ENCODE results near the gene CRIP1. TPM values are rescaled to one million over a fixed set of nuclear protein-coding genes. Genes with fewer than 3 reads are reported as not detected.

The CRIP1 gene
- total and polyA plus RNA-seq, 2 donors (not counting 3 experiments of a cell fraction or from before 2014, with no cell fraction given), result 3.1 to 8.1 TPM

GRCh38 chr14:105500726-105501101, 14.0 kb downstream of the CRIP1 start:
- H3K9me3 ChIP-seq (replicated peaks; ENCODE audit: control insufficient read depth, insufficient read depth, low read length), result no peaks in the 10 kb centered on the region
- FAIRE-seq (no peak), DNase-seq (ENCODE audit: low read depth, low spot score) (no peak)
- no peaks in the 10 kb centered on the region for H3K36me3 ChIP-seq (ENCODE audit: control insufficient read depth in 2 of 2, extremely low read depth in 1 of 2, insufficient read depth in 2 of 2, low read length in 2 of 2)
- no peaks in the 10 kb centered on the region for H3K9me1 ChIP-seq (replicated peaks; ENCODE audit: control insufficient read depth, extremely low read depth, insufficient read depth, low read length)
- BruUV-seq (replicated peaks), result no TSS peak
- no peaks in the 10 kb centered on the region for H3K4me1 ChIP-seq (ENCODE audit: control insufficient read depth, extremely low read depth, insufficient read depth, low read length)
- ChIA-PET POLR2A (no interaction called here), CTCF (no interaction called here)
- no peak overlapping the region for H3K4me3 ChIP-seq (replicated peaks in 1 of 3; ENCODE audit: insufficient read depth in 1 of 3, low read depth in 1 of 3, low read length in 3 of 3)
- no peaks in the 10 kb centered on the region for H3K27me3 ChIP-seq (ENCODE audit: control insufficient read depth in 2 of 2, insufficient read depth in 2 of 2, low read length in 2 of 2)
- H3K4me2 ChIP-seq (ENCODE audit: insufficient read depth, low read length), result no peak overlapping the region
- H4K20me1 ChIP-seq (replicated peaks; ENCODE audit: control insufficient read depth, extremely low read depth, insufficient read depth, low read length), result no peaks in the 10 kb centered on the region
- intact Hi-C loops (cut with micrococcal nuclease), result no loop called here
- H3K79me2 ChIP-seq (ENCODE audit: control insufficient read depth, insufficient read depth, low read length), result no peaks in the 10 kb centered on the region
- no peak overlapping the region for H3K9ac ChIP-seq (replicated peaks; ENCODE audit: extremely low read depth, insufficient read depth, low read length)
- no peak for TF ChIP-seq POLR2AphosphoS5 (IDR thresholded peaks at IDR 0.05; ENCODE audit: insufficient read depth, low read depth, low read length)
- TF ChIP-seq GATA2 (IDR thresholded peaks at IDR 0.05; ENCODE audit: insufficient read depth, insufficient read length, low read depth, low read length), result no peak
- no peak for TF ChIP-seq MYC (IDR thresholded peaks at IDR 0.05; ENCODE audit: low read depth, low read length)
- TF ChIP-seq CTCF (IDR thresholded peaks at IDR 0.05; ENCODE audit: extremely low read depth in 1 of 2, insufficient read depth in 1 of 2, low read depth in 1 of 2, low read length in 2 of 2), result no peak
- TF ChIP-seq FOS (IDR thresholded peaks at IDR 0.05; ENCODE audit: borderline replicate concordance, insufficient read depth, low read length), result no peak
- TF ChIP-seq JUN (IDR thresholded peaks at IDR 0.05; ENCODE audit: borderline replicate concordance, insufficient read depth, insufficient read length, low read depth), result no peak
- no peak for TF ChIP-seq EZH2 (IDR thresholded peaks at IDR 0.05; ENCODE audit: borderline replicate concordance, low read depth, low read length, severe bottlenecking)
- no peak overlapping the region for H2AFZ ChIP-seq (ENCODE audit: low read depth, low read length)
- dilution Hi-C loops (cut with MboI; ENCODE audit: extremely low pct_ligation_motif_present, low sequenced_read_pairs), result no loop called here
- no peak overlapping the region for H3K27ac ChIP-seq (ENCODE audit: insufficient read depth, low read depth, low read length)

Data from endothelial cell of umbilical vein (primary cell).